Epithelial cell of esophagus (primary cell): ENCODE data around the gene CPNE2.

ENCODE experiments used
- DNase-seq: peaks from one replicate; pipeline ENCODE4 v3.0.0; 2010; ENCODE audit warnings: low read depth
- H3K4me3 ChIP-seq: 2 replicates; pipeline ENCODE4 v1.5.1; 2011; ENCODE audit warnings: mild to moderate bottlenecking, low read length, control low read depth
- CTCF ChIP-seq: IDR thresholded peaks from 2 replicates; pipeline ENCODE4 v1.5.1; 2011; ENCODE audit warnings: low read depth, mild to moderate bottlenecking, low read length, control low read depth, inconsistent platforms; ENCODE audit not compliant: insufficient read depth; ENCODE audit errors: missing control alignments

CPNE2 gene

GRCh38 chr16:57196286-57196685, 103.9 kb downstream of the CPNE2 start:
- DNase-seq = no peak
- no peak for TF ChIP-seq CTCF
- no peak overlapping the region for H3K4me3 ChIP-seq

GRCh38 chr16:57196753-57197152, 104.4 kb downstream of the CPNE2 start:
- DNase-seq = no peak

More at GRCh38 chr16:57196753-57197152, 104.4 kb downstream of the CPNE2 start:
- no peak overlapping the region for H3K4me3 ChIP-seq
- TF ChIP-seq CTCF = no peak
